AG08395 (cell line): Measurements from ENCODE around the gene SUGCT.
"Not testable (repeated sequence)": the region's sequence is repeated elsewhere in the genome, so short reads cannot be mapped to it uniquely, and the experiment has no call there.

ENCODE experiments used
- DNase-seq: peaks from one replicate; pipeline ENCODE4 v3.0.0; 2012; ENCODE audit warnings: mixed read lengths, low spot score

SUGCT gene

DNA sequence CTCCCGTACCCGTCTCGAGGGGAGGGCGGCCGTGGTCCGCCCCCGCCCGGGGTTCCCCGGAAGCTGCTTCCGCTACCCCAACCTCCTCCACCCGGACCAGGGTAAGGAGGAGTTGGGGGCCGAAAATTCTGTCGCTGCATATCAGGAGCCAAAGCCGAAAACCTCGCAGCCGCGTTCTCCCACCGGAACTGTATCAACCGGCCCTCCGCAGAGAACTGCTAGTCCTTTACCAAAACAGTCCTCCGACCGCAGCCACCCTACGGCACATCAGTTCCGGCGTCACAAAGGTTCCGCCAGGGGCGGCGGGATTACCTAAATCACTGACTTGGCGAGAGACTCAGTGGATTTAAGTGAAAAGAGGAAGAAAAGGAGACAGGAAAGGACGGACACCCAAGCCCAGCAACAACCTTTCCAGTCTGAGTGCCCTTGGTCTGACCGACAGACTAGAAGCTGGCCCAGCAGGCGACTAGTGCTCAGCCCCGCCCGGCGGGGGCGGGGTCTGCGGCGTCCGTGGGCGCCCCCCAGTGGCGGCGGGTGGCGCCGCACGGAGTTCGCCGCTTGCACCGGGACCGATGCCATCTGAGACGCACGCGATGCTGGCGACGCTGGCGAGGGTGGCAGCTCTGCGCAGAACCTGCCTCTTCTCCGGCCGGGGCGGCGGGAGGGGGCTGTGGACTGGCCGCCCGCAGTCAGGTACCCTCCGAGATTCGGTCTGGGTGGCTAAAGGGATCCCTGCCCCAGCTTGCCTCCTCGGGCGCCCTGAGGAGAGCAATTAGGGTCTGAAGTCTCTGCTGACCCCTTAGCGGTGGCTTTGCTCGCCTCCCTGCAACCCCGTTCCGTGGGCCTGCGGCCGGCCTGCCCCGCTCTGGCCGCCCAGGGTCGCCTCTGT is at the start of gene SUGCT, which contains the start of gene MPLKIP:
SUGCT (plus strand) TSS at position 578 of the 889 bp plus-strand sequence.
MPLKIP (minus strand) TSS at position 195 of the 889 bp plus-strand sequence; CDS start at position 140, 55 bp downstream.
- peak; percentile 93 for DNase-seq

DNA sequence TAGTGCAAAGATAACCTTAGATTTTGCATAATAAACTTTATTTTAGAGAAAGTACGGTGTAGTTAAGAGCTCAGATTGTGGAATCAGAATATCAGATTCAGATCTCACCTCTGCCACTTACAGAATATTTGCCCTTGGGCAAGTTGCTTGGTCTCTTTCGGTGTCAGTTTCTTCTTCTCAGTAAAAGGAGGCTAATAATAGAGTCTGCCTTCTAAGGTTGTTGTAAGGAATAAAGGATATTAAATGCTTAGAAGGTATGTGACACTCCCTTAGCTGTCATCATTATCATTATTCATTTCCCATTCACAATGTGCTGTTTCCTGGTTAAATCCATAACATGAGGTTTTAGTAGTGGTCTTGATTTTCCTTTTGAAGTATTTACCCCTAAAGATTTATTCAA is 42.6 kb upstream of the SUGCT start:
- DNase-seq, result no peak

DNA sequence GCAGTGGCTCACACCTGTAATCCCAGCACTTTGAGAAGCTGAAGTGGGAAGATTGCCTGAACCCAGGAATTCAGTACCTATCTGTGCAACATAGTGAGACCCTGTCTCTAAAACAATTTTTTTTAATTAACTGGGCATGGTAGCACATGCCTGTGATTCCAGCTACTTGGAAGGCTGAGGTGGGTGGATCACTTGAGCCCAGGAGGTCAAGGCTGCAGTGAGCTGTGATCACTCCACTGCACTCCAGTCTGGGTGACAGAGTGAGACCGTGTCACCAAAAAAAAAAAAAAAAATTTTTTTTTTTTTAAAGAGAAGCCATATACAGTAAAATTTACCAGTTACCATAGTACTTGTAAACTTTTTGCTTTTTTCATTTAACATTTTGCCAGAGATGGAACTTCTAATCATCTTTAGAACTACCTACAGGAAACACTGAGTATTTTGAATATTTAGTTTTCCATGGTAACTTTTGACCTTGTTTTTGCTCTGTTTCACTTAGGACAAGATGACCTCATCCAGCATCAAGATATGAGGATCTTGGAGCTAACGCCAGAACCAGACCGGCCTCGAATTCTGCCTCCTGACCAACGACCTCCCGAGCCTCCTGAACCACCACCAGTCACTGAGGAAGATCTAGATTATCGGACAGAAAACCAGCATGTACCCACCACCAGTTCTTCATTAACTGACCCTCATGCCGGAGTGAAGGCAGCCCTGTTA is 41.0 kb upstream of the SUGCT start:
- DNase-seq, result no peak

DNA sequence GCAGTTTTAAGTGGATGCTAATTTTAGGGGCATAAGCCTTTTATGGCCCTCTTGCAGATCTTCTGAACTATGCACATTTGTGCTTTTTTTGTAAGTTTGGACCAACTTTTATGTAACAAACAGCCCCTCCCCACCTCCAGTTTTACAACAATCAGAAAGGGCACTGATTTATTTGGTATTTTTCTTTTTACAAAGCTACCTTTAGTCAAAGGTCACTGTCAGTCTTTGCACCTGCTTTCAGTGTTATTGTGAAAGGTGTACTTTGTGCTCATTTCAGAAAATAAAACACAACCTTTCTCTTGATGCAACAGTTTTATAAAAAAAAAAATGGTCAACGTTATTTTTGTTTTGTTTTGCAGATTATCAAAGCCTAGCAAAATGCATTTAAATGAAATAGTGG is 39.6 kb upstream of the SUGCT start:
- no peak for DNase-seq

DNA sequence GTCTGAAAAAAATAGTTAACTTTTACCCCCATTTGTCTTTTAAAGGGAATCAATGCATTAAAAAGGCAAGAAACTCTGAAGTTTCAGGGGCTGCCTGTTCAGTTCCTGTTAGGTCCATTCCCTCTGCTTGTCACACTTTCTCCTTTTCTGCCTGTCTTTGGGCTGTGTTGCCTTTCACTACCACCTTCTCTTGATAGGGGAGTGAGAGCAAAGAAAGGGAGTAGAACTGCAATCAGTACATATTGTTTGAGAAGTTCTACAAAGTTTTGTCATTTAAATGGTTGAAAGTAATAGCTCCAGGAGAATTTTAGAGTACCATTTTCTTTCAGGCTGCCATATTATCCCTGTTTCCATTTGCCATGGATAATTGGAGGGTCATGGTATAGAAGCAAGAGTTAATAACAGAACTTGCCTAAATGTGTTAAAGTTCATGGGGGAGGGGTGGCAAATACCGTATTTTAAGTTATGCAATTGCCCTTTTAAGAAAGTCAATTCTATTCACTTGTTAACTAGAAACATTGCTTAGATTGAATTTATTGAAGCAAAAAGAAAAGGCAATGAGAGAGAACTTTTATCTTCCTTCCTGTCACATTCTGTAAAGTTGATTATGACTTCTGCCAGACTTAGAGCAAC is 39.0 kb upstream of the SUGCT start:
- no peak for DNase-seq

DNA sequence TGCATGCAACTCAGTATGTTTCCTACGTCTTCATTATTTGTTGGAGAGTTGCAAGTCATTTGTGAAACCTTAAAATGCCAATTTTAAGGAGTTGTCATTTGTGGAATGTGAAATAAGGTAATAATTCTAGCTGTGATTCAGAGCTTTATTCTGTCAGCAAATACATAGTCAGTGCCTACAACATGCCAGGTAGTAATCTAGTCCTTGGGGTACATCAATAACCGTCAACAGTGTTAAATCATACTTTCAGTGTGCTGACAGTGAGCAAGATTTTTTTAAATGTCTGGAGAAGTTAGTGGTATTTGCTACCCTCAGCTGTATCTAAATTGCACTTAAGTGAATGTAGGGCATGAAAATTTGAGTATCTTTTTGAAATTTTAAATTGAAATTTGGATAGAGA is 37.1 kb upstream of the SUGCT start:
- DNase-seq, result no peak

DNA sequence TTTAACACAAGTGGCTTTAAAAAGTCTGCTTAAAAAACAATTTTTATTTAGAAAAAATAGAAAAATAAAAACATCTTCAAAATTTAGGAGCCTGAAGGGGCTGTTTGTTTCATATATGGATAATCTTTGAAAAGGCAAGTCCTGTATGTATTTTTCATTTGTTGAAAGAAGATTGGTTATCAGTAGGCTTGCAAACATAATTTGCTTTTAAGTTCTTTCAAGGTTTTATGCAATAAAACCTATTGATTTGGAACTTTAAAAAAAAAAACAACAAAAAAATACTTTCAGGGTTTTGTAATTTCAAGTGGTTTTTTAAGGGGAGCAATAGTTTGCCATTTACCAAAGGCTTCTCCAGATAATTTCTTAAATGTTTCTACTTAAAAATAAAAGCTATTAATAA is 36.0 kb upstream of the SUGCT start:
- no peak for DNase-seq

DNA sequence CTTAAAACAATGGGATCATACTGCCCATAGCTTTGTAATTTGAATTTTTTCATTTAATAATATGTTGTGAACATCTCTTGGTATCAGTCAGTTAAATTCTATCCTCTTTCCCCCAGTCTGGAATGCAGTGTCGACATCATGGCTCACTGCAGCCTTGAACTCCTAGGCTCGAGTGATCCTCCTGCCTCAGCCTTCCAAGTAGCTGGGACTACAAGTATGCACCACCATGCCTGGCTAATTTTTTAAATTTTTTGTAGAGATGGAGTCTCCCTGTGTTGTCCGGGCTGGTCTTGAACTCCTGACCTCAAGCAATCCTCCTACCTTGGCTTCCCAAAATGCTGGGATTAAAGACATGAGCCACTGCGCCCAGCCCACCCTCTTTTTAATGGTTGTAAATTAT is 35.0 kb upstream of the SUGCT start:
- no peak for DNase-seq

DNA sequence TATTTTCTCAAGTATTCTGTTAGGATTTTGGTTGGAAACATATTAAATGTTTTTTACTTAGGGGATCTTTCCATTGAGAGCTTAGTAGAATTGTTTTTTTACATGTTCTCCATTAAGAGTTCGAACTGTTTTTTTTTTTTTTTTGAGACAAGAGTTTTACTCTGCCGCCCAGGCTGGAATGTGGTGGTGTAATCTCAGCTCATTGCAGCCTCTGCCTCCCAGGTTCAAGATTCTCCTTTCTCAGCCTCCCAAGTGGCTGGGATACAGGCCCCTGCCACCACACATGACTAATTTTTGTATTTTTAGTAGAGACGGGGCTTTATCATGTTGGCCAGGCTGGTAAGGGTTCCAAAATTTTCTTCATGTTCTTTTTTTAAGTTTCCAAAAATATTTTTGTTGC is 33.6 kb upstream of the SUGCT start:
- no peak for DNase-seq

DNA sequence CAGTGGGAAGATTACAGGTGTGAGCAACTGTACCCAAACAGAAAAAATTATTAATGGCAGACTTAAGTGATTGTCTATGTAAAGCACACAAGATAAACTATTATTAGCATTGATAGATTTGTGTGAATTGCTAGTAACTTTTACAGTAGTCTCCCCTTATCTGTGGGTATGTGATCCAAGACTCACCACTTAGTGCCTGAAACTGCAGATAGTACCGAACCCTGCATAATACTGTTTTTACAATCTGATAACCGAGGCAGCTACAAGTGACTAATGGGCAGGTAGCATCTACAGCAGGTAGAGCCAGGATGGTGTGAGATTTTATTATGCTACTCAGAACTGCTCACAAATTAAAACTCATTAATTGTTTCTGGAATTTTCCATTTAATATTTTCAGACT is 31.9 kb upstream of the SUGCT start:
- no peak for DNase-seq

DNA sequence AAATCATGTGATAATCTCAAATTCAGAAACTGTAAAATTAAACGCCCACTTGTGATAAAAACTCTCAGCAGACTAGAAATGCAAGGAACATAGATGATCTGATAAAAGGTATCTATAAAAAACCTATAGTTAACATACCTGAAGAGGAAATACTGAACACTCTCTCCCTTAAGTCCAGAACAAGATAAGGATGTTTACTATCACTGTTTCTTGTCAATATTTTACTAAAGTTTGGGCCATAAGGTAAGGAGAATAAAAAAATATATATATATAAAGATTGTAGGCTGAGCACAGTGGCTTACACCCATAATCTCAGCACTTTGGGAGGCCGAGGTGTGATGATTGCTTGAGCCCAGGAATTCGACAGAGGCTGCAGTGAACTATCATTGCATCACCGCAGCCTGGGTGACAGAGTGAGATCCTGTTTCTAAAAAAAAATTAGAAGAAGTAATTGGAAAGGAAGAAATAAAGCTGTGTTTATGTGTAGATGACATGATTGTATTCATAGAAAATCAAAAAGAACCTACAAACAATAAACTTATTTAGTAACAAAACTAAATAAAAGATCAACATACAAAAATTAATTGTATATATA is 28.8 kb upstream of the SUGCT start:
- no peak for DNase-seq

DNA sequence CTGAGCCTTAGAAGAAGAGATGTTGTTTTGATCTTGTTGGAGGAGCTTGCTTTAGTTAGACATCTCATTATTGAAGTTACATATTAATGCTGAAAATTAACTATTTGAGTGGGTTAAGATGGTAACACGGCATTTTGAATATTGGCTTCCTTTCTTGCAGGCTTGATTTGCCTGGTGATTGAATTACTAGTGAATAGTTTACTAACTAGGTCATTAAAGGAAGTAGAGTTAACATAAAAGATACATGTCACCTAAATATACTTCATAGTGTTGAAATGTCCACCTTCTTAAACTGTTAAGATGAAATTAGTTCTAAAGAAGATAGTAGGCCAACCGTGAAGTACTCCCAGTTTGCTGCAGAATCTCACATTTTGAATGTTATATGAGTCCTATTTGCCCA is 18.9 kb upstream of the SUGCT start:
- no peak for DNase-seq

DNA sequence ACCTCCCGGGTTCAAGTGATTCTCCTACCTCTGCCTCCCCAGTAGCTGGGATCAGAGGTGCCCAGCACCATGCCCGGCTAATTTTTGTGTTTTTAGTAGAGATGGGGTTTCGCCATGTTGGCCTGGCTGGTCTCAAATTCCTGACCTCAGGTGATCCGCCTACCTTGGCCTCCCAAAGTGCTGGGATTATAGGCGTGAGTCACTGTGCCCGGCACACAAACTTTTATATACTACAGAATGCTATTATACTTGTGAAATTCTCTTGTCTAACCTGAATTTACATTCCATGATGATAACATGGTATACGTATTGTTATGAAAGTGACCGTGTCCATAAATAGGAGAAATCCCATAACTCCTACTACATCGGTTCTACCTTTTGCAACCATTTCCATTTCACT is 17.6 kb upstream of the SUGCT start:
- DNase-seq, result not testable (repeated sequence)

DNA sequence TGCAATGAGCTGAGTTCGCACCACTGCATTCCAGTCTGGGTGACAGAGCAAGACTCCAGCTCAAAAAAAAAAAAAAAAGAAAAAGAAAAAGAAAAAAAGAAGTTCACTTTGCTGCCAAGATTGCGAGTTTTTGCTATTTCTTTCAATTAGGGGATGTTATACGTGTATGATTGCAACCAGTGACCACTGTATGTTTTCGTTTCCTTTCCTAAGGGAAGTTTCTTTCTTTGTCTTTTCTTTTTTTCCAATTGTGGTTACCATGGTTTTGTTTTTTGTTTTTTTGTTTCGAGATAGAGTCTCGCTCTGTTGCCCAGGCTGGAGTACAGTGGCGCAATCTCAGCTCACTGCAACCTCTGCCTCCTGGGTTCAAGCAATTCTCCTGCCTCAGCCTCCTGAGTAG is 16.6 kb upstream of the SUGCT start:
- not testable (repeated sequence) for DNase-seq

DNA sequence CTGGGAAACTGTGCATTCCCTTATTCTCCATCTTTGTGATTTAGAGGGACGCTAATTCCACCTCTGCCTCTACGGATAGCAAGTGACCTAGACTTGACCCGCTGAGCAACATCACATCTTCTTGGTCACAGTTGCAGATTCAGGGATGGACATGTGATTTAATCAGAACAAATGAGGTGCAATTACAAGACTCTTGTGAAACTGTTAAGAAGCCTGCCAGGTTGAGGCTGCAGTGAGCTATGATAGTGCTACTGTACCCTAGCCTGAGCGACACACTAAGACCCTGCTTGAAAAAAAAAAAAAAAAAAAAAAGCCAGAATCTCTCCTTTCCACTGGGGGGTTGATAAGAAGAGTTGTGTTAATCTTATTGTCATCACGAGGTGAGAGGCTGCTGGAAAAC is 14.8 kb upstream of the SUGCT start:
- DNase-seq, result no peak

DNA sequence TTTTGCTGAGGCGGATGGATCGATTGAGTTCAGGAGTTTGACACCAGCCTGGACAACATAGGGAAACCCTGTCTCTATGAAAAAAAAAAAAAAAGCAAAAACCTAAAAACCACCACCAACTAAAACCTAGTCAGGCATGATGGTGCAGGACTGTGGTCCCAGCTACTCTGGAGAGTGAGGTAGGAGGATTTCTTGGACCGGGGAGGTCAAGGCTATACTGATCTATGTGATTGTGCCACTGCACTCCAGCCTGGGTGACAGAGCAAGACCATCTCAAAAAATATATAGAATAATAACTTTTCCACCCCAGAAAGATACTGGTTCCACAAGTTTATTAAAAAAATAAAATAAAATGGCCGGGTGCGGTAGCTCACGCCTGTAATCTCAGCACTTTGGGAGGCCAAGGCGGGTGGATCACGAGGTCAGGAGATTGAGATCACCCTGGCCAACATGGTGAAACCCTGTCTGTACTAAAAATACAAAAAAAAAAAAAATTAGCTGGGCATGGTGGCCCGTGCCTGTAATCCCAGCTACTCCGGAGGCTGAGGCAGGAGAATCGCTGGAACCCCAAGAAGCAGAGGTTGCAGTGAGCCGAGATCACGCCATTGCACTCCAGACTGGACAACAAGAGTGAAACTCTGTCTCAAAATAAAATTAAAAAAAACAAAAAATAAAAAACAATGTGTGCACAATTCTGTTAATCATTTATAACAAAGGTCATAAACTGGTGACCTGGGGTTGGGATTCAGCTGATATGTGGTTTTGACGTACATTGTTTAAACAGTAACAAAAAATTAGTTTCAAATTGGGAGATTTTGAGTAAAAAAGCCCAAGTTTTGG is 12.5 kb upstream of the SUGCT start:
- not testable (repeated sequence) for DNase-seq

DNA sequence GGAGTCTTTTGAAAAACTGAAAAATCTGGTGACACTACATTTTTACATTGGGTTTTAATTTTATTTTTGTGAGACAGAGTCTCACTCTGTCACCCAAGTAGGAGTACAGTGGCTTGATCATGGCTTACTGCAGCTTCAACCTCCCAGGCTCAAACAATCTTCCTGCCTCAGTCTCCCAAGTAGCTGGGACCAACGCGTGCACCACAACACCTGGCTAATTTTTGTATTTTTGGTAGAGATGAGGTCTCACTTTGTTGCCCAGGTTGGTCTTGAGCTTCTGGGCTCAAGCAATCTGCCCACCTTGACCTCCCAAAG is 11.9 kb upstream of the SUGCT start:
- no peak for DNase-seq

DNA sequence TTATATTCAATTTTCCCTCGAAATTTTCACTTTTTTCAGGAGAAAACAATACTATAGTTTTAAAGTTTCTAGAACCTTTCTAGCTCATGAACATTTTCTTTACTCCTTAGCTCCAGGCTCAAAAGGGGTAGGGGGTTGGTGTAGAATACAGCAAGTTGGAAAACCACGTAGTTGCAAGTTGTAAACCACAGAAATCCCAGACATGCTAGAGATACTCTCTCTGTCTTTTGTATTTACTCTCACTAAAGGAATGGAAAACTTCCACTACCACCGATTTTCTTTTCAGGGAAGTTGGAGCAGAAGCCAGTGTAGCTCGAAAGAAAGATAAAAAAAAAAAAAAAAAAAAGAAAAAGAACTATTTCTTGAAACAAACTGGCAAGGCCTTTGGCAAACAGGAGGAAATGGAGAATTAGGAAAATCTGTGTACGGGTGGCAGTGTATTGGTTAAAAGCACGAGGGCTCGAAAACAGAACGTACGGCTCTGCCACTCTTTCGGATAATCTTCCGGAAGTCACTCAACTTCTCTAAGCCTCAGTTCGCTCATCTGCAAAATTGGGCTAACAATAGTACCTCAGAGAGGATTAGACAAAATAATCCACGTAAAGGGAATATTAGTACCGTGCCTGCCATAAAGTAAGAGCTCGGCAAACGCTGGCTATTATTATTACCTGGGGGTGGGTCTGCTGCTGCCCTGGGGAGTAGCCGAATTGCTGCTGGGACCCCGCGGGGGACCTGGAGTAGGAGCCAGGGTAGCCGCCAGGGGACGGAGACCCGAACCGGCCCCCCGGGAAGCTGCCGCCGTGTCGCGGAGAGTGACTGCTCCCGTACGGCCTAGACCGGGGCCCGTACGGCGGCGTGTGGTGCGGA is 1.0 kb upstream of the SUGCT start:
- DNase-seq, result peak; percentile 17

DNA sequence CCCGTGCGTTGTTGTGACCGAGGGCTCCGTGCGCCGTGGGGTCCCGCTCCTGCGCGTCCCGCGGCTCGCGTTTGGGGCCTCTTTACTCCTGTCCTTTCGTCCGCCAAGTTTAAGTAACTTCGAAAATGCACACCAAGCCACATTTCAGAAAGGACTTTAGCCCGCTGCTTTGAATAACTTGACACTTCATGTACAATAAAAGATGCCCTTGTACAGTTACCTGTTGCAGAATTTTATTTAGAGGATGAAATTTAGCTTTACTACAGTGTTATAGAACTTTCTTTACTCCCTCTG is 459 bp downstream of the SUGCT start:
- DNase-seq, result no peak

DNA sequence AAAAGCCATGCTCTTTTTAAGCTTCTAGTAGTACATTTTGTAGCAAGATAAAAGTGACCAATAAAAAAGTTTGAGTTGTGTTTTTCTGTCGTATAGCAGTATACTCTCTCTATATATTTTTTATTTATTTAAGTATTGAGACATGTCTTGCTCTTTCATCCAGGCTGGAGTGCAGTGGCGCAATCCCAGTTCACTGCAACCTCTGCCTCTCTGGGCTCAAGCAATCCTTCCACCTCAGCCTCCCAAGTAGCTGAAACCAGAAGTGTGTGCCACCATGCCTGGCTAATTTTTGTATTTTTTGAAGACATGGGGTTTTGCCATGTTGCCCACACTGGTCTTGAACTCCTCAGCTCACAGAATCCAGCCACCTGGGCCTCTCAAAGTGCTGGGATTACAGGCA is 2.8 kb downstream of the SUGCT start:
- DNase-seq, result no peak

DNA sequence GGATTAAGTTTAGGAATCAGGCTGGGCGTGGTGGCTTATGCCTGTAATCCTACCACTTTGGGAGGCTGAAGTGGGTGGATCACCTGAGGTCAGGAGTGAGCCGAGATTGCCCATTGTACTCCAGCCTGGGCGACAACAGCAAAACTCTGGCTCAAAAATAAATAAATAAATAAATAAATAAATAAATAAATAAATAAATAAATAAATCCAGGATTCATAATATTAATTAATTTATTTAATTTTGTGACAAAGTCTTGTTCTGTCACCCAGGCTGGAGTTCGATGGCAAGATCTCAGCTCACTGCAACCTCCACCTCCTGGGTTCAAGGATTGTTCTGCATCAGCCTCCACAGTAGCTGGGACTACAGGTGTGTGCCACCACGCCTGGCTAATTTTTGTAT is 4.2 kb downstream of the SUGCT start:
- no peak for DNase-seq
